HCT116 (cell line): Measurements from ENCODE around the gene TMEM89.

Experiments used
- ATF3 ChIP-seq: IDR thresholded peaks from 2 replicates; pipeline ENCODE4 v1.6.1; 2012
- CEBPB ChIP-seq: IDR thresholded peaks from 2 replicates; pipeline ENCODE4 v1.6.1; 2012; ENCODE audit warnings: low read depth
- CTCF ChIP-seq, 3 experiments: fragments of 200-600 bp in 1 of 3; sonication (generic) in 1 of 3; IDR thresholded peaks in 2 of 3; conservative IDR thresholded peaks in 1 of 3; 2 replicates each; pipeline ENCODE4 v1.5.1; 2012 to 2017; ENCODE audit warnings: low read depth in 2 of 3, low read length in 2 of 3, antibody characterized with exemption in 1 of 3, borderline replicate concordance in 1 of 3, control low read depth in 1 of 3, mild to moderate bottlenecking in 1 of 3, mixed read lengths in 1 of 3, mixed run types in 1 of 3, moderate library complexity in 1 of 3; ENCODE audit not compliant: insufficient read depth in 1 of 3
- EZH2 ChIP-seq: fragments of 200-600 bp; sonication (generic); IDR thresholded peaks from 2 replicates; pipeline ENCODE4 v1.6.1; 2017; ENCODE audit warnings: antibody characterized with exemption, mixed run types
- EZH2phosphoT487 ChIP-seq: fragments of 200-600 bp; IDR thresholded peaks from 2 replicates; pipeline ENCODE4 v1.6.1; 2018; ENCODE audit warnings: antibody characterized with exemption, borderline replicate concordance
- FOSL1 ChIP-seq: IDR thresholded peaks from 2 replicates; pipeline ENCODE4 v1.6.1; 2012; ENCODE audit warnings: low read depth
- POLR2A ChIP-seq: IDR thresholded peaks from 2 replicates; pipeline ENCODE4 v1.7.0; 2011; ENCODE audit warnings: borderline replicate concordance; ENCODE audit not compliant: insufficient read depth, insufficient read length; ENCODE audit errors: extremely low read depth
- SIN3A ChIP-seq: IDR thresholded peaks from 2 replicates; pipeline ENCODE4 v1.6.1; 2012; ENCODE audit warnings: low read depth
- SRF ChIP-seq: IDR thresholded peaks from 2 replicates; pipeline ENCODE4 v1.6.1; 2012; ENCODE audit warnings: low read depth
- ZNF274 ChIP-seq: fragments of 200-500 bp; sonication (Bioruptor generic); IDR thresholded peaks from 2 replicates; pipeline ENCODE4 v1.6.1; 2014; ENCODE audit warnings: mild to moderate bottlenecking, low read depth, low read length, inconsistent platforms
- TF ChIP-seq, protein P1 (sequence below): IDR thresholded peaks from 2 replicates; pipeline ENCODE4 v1.6.1; 2012

GRCh38 chr3:48614044-48614443 is 7.5 kb downstream of the TMEM89 start:
- TF ChIP-seq CTCF (IDR thresholded peaks at IDR 0.05 in 2 of 3, conservative IDR thresholded peaks at IDR 0.05 in 1 of 3; ENCODE audit: borderline replicate concordance in 1 of 3, insufficient read depth in 1 of 3, low read depth in 2 of 3, low read length in 2 of 3) (no peak), EZH2phosphoT487 (no peak), FOSL1 (no peak), ATF3 (no peak), POLR2A (no peak), SIN3A (no peak), ZNF274 (no peak), EZH2 (no peak), CEBPB (no peak; the same call in 1 of the 2 replicates), SRF (no peak)
- TF ChIP-seq, protein P1, sequence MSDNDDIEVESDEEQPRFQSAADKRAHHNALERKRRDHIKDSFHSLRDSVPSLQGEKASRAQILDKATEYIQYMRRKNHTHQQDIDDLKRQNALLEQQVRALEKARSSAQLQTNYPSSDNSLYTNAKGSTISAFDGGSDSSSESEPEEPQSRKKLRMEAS = no peak
